GM03348 (cell line): Measurements from ENCODE around the gene FOXE3.

Experiments
- DNase-seq: peaks from one replicate; pipeline ENCODE4 v3.0.0; 2012; ENCODE audit warnings: low spot score

The FOXE3 gene

DNA sequence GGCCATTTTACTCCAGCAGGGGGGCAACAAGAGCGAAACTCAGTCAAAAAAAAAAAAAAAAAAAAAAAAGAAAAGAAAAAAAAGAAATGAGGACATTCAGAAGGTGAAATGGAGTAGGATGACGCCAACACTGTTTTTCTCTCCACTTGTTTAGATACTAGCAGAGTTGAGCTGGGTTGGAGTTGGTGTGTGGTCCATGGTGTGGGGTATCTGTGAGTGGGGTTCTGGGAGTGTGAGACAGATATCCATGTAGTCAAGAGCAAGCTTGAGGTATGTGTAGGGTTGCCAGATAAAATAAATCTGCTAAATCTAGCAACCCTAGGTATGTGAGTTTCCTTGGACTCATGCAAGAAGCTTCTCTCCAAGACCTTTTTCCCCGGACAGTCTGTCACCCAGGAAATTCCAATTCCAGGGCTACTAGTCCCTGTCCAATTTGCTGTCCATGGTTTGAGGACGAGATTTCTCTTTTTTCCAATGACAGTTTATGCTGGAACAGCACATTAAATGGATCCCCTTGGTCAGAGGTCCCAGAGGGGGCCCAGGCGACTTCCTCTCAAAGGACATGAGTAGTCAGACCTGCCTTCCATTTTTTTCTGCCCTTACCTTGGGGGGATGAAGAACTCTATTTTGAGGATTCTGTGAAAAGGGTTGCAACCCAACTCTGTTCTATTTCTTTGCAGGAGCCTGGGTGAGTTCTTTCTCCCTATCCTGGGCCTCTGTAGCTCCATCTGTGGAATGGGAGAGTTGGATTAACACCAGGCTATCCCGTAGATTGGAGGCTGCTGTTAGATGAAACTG, 19.6 kb downstream of the FOXE3 start:
- DNase-seq = no peak

GRCh38 chr1:47436304-47436978, 20.4 kb downstream of the FOXE3 start:
- DNase-seq = peak; percentile 90

GRCh38 chr1:47436979-47437446, 20.9 kb downstream of the FOXE3 start:
- peak; percentile 56 for DNase-seq

DNA sequence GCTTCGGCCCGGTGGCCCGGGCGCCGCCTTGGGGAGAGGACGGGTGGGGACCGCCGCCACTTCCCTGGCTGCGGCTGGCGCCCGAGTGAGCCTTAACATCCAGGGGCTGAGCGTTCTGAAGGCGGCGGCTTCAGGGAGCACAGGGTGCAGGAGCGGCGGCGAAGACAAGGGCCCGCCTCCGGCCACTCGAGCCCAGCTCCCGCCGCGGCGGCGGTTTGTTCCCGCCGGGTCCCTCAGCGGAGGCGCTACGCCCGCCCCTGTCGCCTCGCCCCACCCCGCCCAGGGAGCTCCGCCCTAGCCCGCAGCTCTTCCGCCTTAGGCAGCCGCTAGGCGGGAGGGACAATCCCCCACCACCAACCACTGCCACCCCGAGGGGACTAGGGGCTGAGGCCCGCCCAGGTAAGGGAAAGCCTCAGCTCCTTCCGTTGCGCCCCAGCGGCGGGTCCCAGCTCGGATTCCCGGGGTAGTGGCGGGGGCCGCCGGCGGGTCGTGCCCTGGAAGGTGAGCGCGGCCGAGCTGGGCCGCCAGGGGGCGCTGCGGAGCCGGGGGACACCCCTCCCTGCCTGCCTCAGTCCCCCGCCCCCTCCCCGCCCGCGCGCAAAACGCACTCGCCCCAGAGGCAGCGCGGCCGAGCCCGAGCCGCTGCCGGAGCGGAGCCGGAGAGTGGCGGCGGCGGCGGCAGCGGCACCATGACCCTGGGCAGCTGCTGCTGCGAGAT, 21.5 kb downstream of the FOXE3 start, which contains the start of gene FOXD2:
Gene FOXD2, plus strand, starts transcription at position 598 of the 718 bp plus-strand sequence. Its CDS starts 92 bp downstream, at position 690.
- DNase-seq = peak; percentile 98

DNA sequence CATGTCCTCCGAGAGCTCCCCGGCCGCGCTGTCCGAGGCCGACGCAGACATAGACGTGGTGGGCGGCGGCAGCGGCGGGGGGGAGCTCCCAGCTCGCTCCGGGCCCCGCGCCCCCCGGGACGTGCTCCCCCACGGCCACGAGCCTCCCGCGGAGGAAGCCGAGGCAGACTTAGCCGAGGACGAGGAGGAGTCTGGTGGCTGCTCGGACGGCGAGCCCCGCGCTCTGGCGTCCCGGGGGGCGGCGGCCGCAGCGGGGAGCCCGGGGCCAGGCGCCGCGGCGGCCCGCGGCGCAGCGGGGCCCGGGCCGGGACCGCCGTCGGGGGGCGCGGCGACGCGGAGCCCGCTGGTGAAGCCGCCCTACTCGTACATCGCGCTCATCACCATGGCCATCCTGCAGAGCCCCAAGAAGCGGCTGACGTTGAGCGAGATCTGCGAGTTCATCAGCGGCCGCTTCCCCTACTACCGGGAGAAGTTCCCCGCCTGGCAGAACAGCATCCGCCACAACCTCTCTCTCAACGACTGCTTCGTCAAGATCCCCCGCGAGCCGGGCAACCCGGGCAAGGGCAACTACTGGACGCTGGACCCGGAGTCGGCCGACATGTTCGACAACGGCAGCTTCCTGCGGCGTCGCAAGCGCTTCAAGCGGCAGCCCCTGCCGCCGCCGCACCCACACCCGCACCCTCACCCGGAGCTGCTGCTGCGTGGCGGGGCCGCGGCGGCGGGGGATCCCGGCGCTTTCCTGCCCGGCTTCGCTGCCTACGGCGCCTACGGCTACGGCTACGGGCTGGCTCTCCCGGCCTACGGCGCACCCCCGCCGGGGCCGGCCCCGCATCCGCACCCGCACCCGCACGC, 22.3 kb downstream of the FOXE3 start:
- no peak for DNase-seq

DNA sequence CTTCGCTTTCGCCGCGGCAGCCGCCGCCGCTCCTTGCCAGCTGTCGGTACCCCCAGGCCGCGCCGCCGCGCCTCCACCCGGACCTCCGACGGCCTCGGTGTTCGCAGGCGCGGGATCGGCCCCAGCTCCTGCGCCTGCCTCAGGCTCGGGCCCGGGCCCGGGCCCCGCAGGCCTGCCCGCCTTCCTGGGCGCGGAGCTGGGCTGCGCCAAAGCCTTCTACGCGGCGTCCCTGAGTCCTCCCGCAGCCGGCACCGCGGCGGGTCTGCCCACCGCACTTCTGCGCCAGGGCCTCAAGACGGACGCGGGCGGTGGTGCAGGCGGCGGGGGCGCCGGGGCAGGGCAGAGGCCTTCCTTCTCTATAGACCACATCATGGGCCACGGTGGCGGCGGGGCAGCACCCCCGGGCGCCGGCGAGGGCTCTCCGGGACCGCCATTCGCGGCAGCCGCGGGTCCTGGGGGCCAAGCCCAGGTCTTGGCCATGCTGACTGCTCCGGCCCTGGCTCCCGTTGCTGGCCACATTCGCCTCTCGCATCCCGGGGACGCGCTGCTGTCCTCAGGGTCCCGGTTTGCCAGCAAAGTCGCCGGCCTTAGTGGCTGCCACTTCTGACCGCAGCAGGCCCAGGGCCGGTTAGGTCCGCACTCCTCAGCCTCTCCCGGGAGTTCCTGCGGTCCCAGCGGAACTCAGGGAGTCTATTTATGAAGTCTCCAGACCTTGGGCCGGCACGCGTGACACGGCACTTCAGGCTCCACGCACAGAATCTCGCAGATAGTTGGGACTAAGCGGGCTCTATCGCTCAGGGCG, 23.1 kb downstream of the FOXE3 start:
- DNase-seq = no peak

GRCh38 chr1:47439819-47440598, 23.9 kb downstream of the FOXE3 start:
- DNase-seq = no peak

GRCh38 chr1:47440599-47441081, 24.6 kb downstream of the FOXE3 start:
- DNase-seq = no peak

DNA sequence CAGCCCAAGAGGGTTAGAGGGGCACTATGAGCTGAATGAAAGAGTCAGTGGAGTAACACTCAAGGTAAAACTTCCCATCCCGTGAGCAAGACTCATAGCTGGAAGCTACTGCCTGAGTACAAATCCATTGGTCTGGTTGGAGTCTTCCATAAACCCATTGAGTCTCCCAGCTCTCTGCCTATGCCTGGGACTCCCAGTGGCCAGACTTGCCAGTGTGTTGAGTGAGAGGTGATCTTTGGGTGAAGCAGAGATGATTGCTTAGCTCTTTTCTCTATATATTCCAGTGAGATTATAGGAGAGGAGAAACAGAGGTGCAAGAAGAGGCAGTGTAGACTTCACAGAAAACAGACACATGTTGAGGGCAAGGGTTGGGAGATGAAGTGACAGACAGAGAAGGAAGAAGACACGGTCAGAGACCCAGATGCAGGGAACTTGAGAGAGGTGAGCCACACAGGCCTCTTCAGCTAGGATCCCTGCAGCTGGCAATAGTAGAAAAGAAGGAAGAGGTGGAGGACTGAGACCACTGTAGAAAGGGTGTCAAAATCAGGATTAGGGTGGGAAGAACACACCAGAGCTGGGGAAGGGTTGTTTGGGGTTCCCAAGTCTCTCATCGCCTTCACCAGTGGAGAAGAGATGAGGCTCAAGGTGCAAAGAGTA, 25.5 kb downstream of the FOXE3 start:
- no peak for DNase-seq

GRCh38 chr1:47442202-47442601, 26.1 kb downstream of the FOXE3 start:
- DNase-seq = no peak

- DNase-seq = no peak
Measured at GRCh38 chr1:47442842-47443529, 26.9 kb downstream of the FOXE3 start.

- DNase-seq = no peak
Measured at GRCh38 chr1:47443530-47444296, 27.6 kb downstream of the FOXE3 start.

GRCh38 chr1:47444297-47444561, 28.1 kb downstream of the FOXE3 start:
- no peak for DNase-seq

GRCh38 chr1:47444562-47445465, 28.7 kb downstream of the FOXE3 start:
- DNase-seq = peak; percentile 38

DNA sequence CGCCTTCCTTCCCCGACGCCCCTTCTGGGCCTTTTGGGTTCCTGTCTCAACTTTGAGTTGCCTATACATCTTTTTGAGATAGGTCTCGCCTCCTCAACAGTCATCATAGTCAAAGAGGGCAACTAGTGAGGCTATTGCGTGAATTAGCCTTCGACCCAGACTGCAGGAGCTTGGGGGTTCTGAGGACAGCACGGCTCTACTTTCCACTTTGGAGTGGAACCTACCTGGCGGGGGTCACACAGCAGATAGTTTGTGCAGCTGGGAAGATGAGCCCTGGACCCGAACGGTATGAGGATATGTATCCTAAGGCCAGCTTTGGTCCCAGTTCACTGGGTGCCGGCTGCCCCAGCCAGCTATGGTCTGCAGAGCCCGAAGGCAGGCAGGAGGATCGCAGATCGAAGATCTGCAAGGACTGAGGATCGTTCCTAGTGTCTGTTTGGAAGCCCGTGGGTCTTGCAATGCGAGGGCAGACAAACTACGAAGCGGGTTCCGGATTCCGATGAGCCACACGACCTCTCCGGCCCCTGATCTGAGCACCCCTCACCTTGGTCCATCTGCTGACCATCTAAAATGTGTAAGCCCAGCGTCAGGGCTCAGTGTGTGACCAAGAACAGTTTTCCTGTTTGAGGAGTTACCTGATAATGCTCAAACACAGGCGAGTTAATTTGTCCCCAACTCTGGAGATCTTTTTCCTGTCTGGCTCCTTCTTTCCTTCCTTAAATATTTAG, 29.9 kb downstream of the FOXE3 start:
- no peak for DNase-seq

GRCh38 chr1:47448462-47449222, 32.6 kb downstream of the FOXE3 start:
- DNase-seq = no peak
